ENCODE measurements around the gene MED23.

The MED23 gene

GRCh38 chr6:131552572-131552971 lies 75.5 kb downstream of the MED23 start:
- no peak for ATAC-seq
- TF ChIP-seq ZFP30 (CRISPR knock-in tag; IDR thresholded peaks at IDR 0.05) (no peak), TOX (CRISPR knock-in tag; IDR thresholded peaks at IDR 0.05; ENCODE audit: borderline replicate concordance) (no peak), ARNTL (CRISPR knock-in tag; IDR thresholded peaks at IDR 0.05; ENCODE audit: borderline replicate concordance, low read depth) (no peak)

- TF ChIP-seq ARNTL (CRISPR knock-in tag; IDR thresholded peaks at IDR 0.05; ENCODE audit: borderline replicate concordance, low read depth), result no peak
- no peak for TF ChIP-seq TOX (CRISPR knock-in tag; IDR thresholded peaks at IDR 0.05; ENCODE audit: borderline replicate concordance)
- TF ChIP-seq RARB (CRISPR knock-in tag; IDR thresholded peaks at IDR 0.05), result no peak
- TF ChIP-seq ISL1 (CRISPR knock-in tag; IDR thresholded peaks at IDR 0.05), result no peak
- TF ChIP-seq, protein P1, sequence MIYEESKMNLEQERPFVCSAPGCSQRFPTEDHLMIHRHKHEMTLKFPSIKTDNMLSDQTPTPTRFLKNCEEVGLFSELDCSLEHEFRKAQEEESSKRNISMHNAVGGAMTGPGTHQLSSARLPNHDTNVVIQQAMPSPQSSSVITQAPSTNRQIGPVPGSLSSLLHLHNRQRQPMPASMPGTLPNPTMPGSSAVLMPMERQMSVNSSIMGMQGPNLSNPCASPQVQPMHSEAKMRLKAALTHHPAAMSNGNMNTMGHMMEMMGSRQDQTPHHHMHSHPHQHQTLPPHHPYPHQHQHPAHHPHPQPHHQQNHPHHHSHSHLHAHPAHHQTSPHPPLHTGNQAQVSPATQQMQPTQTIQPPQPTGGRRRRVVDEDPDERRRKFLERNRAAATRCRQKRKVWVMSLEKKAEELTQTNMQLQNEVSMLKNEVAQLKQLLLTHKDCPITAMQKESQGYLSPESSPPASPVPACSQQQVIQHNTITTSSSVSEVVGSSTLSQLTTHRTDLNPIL (CRISPR knock-in tag; IDR thresholded peaks at IDR 0.05; ENCODE audit: low read depth), result no peak
- TF ChIP-seq OSR1 (CRISPR knock-in tag; IDR thresholded peaks at IDR 0.05), result no peak
- no peak for TF ChIP-seq PPARA (CRISPR knock-in tag; IDR thresholded peaks at IDR 0.05; ENCODE audit: borderline replicate concordance)
- TF ChIP-seq, protein P2, sequence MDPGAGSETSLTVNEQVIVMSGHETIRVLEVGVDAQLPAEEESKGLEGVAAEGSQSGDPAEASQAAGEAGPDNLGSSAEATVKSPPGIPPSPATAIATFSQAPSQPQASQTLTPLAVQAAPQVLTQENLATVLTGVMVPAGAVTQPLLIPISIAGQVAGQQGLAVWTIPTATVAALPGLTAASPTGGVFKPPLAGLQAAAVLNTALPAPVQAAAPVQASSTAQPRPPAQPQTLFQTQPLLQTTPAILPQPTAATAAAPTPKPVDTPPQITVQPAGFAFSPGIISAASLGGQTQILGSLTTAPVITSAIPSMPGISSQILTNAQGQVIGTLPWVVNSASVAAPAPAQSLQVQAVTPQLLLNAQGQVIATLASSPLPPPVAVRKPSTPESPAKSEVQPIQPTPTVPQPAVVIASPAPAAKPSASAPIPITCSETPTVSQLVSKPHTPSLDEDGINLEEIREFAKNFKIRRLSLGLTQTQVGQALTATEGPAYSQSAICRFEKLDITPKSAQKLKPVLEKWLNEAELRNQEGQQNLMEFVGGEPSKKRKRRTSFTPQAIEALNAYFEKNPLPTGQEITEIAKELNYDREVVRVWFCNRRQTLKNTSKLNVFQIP (CRISPR knock-in tag; IDR thresholded peaks at IDR 0.05; ENCODE audit: borderline replicate concordance, low read depth), result no peak
- no peak for TF ChIP-seq ZNF565 (CRISPR knock-in tag; conservative IDR thresholded peaks at IDR 0.05; ENCODE audit: low read depth)
- TF ChIP-seq BACH2 (CRISPR knock-in tag; IDR thresholded peaks at IDR 0.05; ENCODE audit: borderline replicate concordance), result no peak
- TF ChIP-seq TSHZ2 (CRISPR knock-in tag; IDR thresholded peaks at IDR 0.05), result no peak
- no peak for TF ChIP-seq ZNF8 (CRISPR knock-in tag; IDR thresholded peaks at IDR 0.05)
- TF ChIP-seq ZC3H10 (CRISPR knock-in tag; IDR thresholded peaks at IDR 0.05), result no peak
- TF ChIP-seq SNAI2 (CRISPR knock-in tag; IDR thresholded peaks at IDR 0.05), result no peak
- TF ChIP-seq TCF4 (CRISPR knock-in tag; IDR thresholded peaks at IDR 0.05; ENCODE audit: borderline replicate concordance), result no peak
- TF ChIP-seq, protein P3, sequence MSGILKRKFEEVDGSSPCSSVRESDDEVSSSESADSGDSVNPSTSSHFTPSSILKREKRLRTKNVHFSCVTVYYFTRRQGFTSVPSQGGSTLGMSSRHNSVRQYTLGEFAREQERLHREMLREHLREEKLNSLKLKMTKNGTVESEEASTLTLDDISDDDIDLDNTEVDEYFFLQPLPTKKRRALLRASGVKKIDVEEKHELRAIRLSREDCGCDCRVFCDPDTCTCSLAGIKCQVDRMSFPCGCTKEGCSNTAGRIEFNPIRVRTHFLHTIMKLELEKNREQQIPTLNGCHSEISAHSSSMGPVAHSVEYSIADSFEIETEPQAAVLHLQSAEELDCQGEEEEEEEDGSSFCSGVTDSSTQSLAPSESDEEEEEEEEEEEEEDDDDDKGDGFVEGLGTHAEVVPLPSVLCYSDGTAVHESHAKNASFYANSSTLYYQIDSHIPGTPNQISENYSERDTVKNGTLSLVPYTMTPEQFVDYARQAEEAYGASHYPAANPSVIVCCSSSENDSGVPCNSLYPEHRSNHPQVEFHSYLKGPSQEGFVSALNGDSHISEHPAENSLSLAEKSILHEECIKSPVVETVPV (CRISPR knock-in tag; IDR thresholded peaks at IDR 0.05), result no peak
- no peak for TF ChIP-seq ZFP3 (CRISPR knock-in tag; IDR thresholded peaks at IDR 0.05)
- no peak for TF ChIP-seq ZFP30 (CRISPR knock-in tag; IDR thresholded peaks at IDR 0.05)
- no peak for ATAC-seq
Observed at GRCh38 chr6:131551902-131552301, 76.1 kb downstream of the MED23 start.

DNA sequence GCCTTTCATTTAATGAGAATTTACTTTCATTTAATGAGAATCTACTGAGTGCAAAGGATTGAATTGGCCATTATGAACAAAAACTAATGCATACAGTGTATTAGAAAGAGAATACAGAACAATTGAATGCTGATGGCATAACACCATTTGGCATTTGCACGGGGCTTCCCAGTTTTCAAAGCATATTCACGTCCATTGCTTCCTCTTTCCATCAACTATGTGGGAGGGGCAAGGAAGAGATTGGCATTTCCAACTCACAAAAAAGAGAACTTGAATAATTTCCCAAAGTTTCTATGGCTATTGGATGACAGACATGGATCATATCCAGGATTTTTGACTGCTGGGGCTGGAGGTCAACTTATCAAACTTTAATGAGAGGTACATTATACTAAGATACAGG lies 78.2 kb downstream of the MED23 start:
- TF ChIP-seq TSHZ2 (CRISPR knock-in tag; IDR thresholded peaks at IDR 0.05) (no peak), ESRRG (CRISPR knock-in tag; IDR thresholded peaks at IDR 0.05) (no peak)
- TF ChIP-seq, protein P1 (CRISPR knock-in tag; IDR thresholded peaks at IDR 0.05; ENCODE audit: low read depth), result no peak
- no peak for ATAC-seq
